Gastroesophageal sphincter (tissue), 3 donors: ENCODE measurements around the gene ARPC1B.
"Not testable (repeated sequence)": the region's sequence is repeated elsewhere in the genome, so short reads cannot be mapped to it uniquely, and the experiment has no call there.

Source experiments
- CTCF ChIP-seq, 4 experiments: fragments of 200-600 bp in 2 of 4; fragments of 450-650 bp in 2 of 4; sonication (generic) in 1 of 4; IDR thresholded peaks; one replicate each; pipeline ENCODE4 v1.5.1; 2017 to 2019; ENCODE audit warnings: antibody characterized with exemption in 4 of 4, mild to moderate bottlenecking in 2 of 4, moderate library complexity in 2 of 4
- EP300 ChIP-seq: sonication (generic); formaldehyde crosslinking; IDR thresholded peaks from one replicate; pipeline ENCODE4 v1.6.1; 2017; ENCODE audit warnings: antibody characterized with exemption, mild to moderate bottlenecking
- POLR2A ChIP-seq, 2 donors: fragments of 450-650 bp; IDR thresholded peaks; one replicate each; pipeline ENCODE4 v1.6.1; 2017; ENCODE audit warnings: antibody characterized with exemption in 2 of 2, mild to moderate bottlenecking in 2 of 2, moderate library complexity in 1 of 2
- POLR2AphosphoS5 ChIP-seq: sonication (generic); formaldehyde crosslinking; IDR thresholded peaks from one replicate; pipeline ENCODE4 v1.6.1; 2017; ENCODE audit warnings: antibody characterized with exemption

- TF ChIP-seq CTCF (IDR thresholded peaks at IDR 0.05); POLR2AphosphoS5; POLR2A (IDR thresholded peaks at IDR 0.05); EP300: not testable (repeated sequence)
These were observed 23.9 kb upstream of the ARPC1B start for GRCh38 chr7:99350641-99351040.
